Measurements from ENCODE around the gene PCDHB14. TPM values are rescaled to one million over a fixed set of nuclear protein-coding genes. Genes with fewer than 3 reads are reported as not detected.
"Not testable (repeated sequence)": the region's sequence is repeated elsewhere in the genome, so short reads cannot be mapped to it uniquely, and the experiment has no call there.

The PCDHB14 gene
- 0.53 and 0.78 TPM in 2 replicates for total RNA-seq

- DNase-seq (ENCODE audit: low read depth, low spot score), result no peak
Observed at GRCh38 chr5:141223112-141223783, at the start of gene PCDHB14. Gene PCDHB14 (plus strand): TSS chr5:141223343. CDS start chr5:141223506, 163 bp downstream.

GRCh38 chr5:141174291-141175104 is 48.6 kb upstream of the PCDHB14 start:
- DNase-seq (ENCODE audit: low read depth, low spot score), result not testable (repeated sequence)

GRCh38 chr5:141175933-141176332 is 47.2 kb upstream of the PCDHB14 start:
- DNase-seq (ENCODE audit: low read depth, low spot score), result no peak

GRCh38 chr5:141177577-141178191 is 45.5 kb upstream of the PCDHB14 start, which contains the start of gene PCDHB8:
Gene PCDHB8 (plus strand): TSS chr5:141177790. CDS start chr5:141178035, 245 bp downstream.
- not testable (repeated sequence) for DNase-seq (ENCODE audit: low read depth, low spot score)

- DNase-seq (ENCODE audit: low read depth, low spot score), result not testable (repeated sequence)
Observed at GRCh38 chr5:141179371-141179770, 43.8 kb upstream of the PCDHB14 start.

GRCh38 chr5:141179876-141180275 is 43.3 kb upstream of the PCDHB14 start:
- not testable (repeated sequence) for DNase-seq (ENCODE audit: low read depth, low spot score)

GRCh38 chr5:141180313-141180712 is 42.8 kb upstream of the PCDHB14 start:
- no peak for DNase-seq (ENCODE audit: low read depth, low spot score)

- no peak for DNase-seq (ENCODE audit: low read depth, low spot score)
Observed at GRCh38 chr5:141182248-141182647, 40.9 kb upstream of the PCDHB14 start, which contains the start of gene PCDHB16. Gene PCDHB16 (plus strand): TSS chr5:141182387. CDS start chr5:141182560, 173 bp downstream.

GRCh38 chr5:141184117-141184855 is 38.9 kb upstream of the PCDHB14 start:
- DNase-seq (ENCODE audit: low read depth, low spot score), result not testable (repeated sequence)

- DNase-seq (ENCODE audit: low read depth, low spot score), result no peak
Observed at GRCh38 chr5:141186897-141187512, 36.1 kb upstream of the PCDHB14 start, which contains the start of gene PCDHB9. Gene PCDHB9 (plus strand): TSS chr5:141187161. CDS start chr5:141187319, 158 bp downstream.

- not testable (repeated sequence) for DNase-seq (ENCODE audit: low read depth, low spot score)
Observed at GRCh38 chr5:141188682-141189081, 34.5 kb upstream of the PCDHB14 start.

- not testable (repeated sequence) for DNase-seq (ENCODE audit: low read depth, low spot score)
Observed at GRCh38 chr5:141189131-141189530, 34.0 kb upstream of the PCDHB14 start.

GRCh38 chr5:141192110-141192725 is 30.9 kb upstream of the PCDHB14 start, which contains the start of gene PCDHB10:
Gene PCDHB10 (plus strand): TSS chr5:141192353. CDS start chr5:141192553, 200 bp downstream.
- no peak for DNase-seq (ENCODE audit: low read depth, low spot score)

GRCh38 chr5:141194332-141194731 is 28.8 kb upstream of the PCDHB14 start:
- not testable (repeated sequence) for DNase-seq (ENCODE audit: low read depth, low spot score)

GRCh38 chr5:141196363-141196762 is 26.8 kb upstream of the PCDHB14 start:
- no peak for DNase-seq (ENCODE audit: low read depth, low spot score)

GRCh38 chr5:141199359-141200235 is 23.5 kb upstream of the PCDHB14 start, which contains the start of gene PCDHB11:
Gene PCDHB11 (plus strand): TSS chr5:141199627. CDS start chr5:141199775, 148 bp downstream.
- DNase-seq (ENCODE audit: low read depth, low spot score), result no peak

- not testable (repeated sequence) for DNase-seq (ENCODE audit: low read depth, low spot score)
Observed at GRCh38 chr5:141201126-141201525, 22.0 kb upstream of the PCDHB14 start.

- DNase-seq (ENCODE audit: low read depth, low spot score), result not testable (repeated sequence)
Observed at GRCh38 chr5:141201646-141202045, 21.5 kb upstream of the PCDHB14 start.

GRCh38 chr5:141208478-141208877 is 14.7 kb upstream of the PCDHB14 start, which contains the start of gene PCDHB12:
Gene PCDHB12 (plus strand): TSS chr5:141208719. CDS start chr5:141208908, 189 bp downstream.
- DNase-seq (ENCODE audit: low read depth, low spot score), result no peak
